Caco-2 (cell line): Measurements from ENCODE around the gene TICAM1. TPM values are rescaled to one million over a fixed set of nuclear protein-coding genes. Genes with fewer than 3 reads are reported as not detected.
A peak's percentile ranks its signal among the peaks of the same experiment; 100 is the strongest.

ENCODE experiments used
- BruUV-seq: library from RNA; stranded (reverse); fragments of 400-500 nt; replicated peaks from 2 replicates; lab custom pipeline; 2021; lab: Mats Ljungman, UMichigan
- CTCF ChIA-PET: fragments of 300-600 bp; sonication (Branson Sonifier 250); formaldehyde crosslinking; loops from one replicate; lab custom pipeline; 2022; ENCODE audit warnings: antibody characterized with exemption; lab: Charles Lee
- POLR2A ChIA-PET: fragments of 300-600 bp; sonication (Branson Sonifier 250); formaldehyde crosslinking; loops from one replicate; lab custom pipeline; 2022; ENCODE audit warnings: antibody characterized with exemption; lab: Charles Lee
- DNase-seq, 2 experiments: peaks; one replicate each; pipeline versions ENCODE4 v3.0.0 to v3.0.0-alpha.2; 2020 to 2022
- H3K27me3 ChIP-seq: replicated peaks from 2 replicates; pipeline ENCODE4 v1.6.0; 2011; ENCODE audit warnings: low read length; ENCODE audit not compliant: control insufficient read depth, insufficient read depth
- H3K36me3 ChIP-seq: 2 replicates; pipeline ENCODE4 v1.5.1; 2011; ENCODE audit warnings: low read length; ENCODE audit not compliant: control insufficient read depth, insufficient read depth
- H3K4me1 ChIP-seq: fragments of 250-450 bp; sonication (Bioruptor Pico); 2 replicates; pipeline ENCODE4 v1.5.1; 2020; ENCODE audit warnings: mild to moderate bottlenecking
- H3K4me3 ChIP-seq: 2 replicates; pipeline ENCODE4 v1.5.1; 2011; ENCODE audit warnings: low read depth, mild to moderate bottlenecking, control low read depth, low read length
- H3K9me3 ChIP-seq: fragments of 250-450 bp; sonication (Bioruptor Pico); 2 replicates; pipeline ENCODE4 v1.5.1; 2020; ENCODE audit warnings: mild to moderate bottlenecking, moderate library complexity
- H3K27ac Mint-ChIP-seq: one replicate; pipeline ENCODE4 v1.8.0; 2022; ENCODE audit warnings: mixed read lengths; ENCODE audit not compliant: unreplicated experiment
- H3K27me3 Mint-ChIP-seq: one replicate; pipeline ENCODE4 v1.8.0; 2022; ENCODE audit warnings: mixed read lengths; ENCODE audit not compliant: insufficient read depth, unreplicated experiment
- H3K36me3 Mint-ChIP-seq: one replicate; pipeline ENCODE4 v1.8.0; 2022; ENCODE audit warnings: mild to moderate bottlenecking, mixed read lengths; ENCODE audit not compliant: insufficient read depth, unreplicated experiment
- H3K4me1 Mint-ChIP-seq: one replicate; pipeline ENCODE4 v1.8.0; 2022; ENCODE audit warnings: low read depth, mixed read lengths; ENCODE audit not compliant: unreplicated experiment
- H3K4me3 Mint-ChIP-seq: one replicate; pipeline ENCODE4 v1.8.0; 2022; ENCODE audit warnings: mild to moderate bottlenecking, moderate library complexity, mixed read lengths; ENCODE audit not compliant: unreplicated experiment
- H3K9me3 Mint-ChIP-seq: one replicate; pipeline ENCODE4 v1.8.0; 2022; ENCODE audit warnings: mixed read lengths; ENCODE audit not compliant: unreplicated experiment
- intact Hi-C: fragments of 100-400 bp; cut with micrococcal nuclease; formaldehyde crosslinking; loops from one replicate; pipeline ENCODE4 v1.10.0; 2022; ENCODE audit not compliant: unreplicated experiment
- total RNA-seq: library from RNA; stranded (reverse); gene quantifications from 2 replicates; pipeline ENCODE4 v1.2.3, GENCODE V29; 2022
- TF ChIP-seq, protein P1 (sequence below), 2 experiments: fragments of 200-600 bp in 1 of 2; IDR thresholded peaks; 1 replicate in 1 of 2; 2 replicates in 1 of 2; pipeline versions ENCODE4 v1.5.1 to v1.8.0; 2011 to 2022; ENCODE audit warnings: antibody characterized with exemption in 1 of 2, control low read depth in 1 of 2, inconsistent platforms in 1 of 2, low read depth in 1 of 2, low read length in 1 of 2, mild to moderate bottlenecking in 1 of 2, moderate library complexity in 1 of 2; ENCODE audit not compliant: insufficient read depth in 1 of 2, severe bottlenecking in 1 of 2, unreplicated experiment in 1 of 2

The TICAM1 gene
- total RNA-seq, 1 experiment from 2014 or later: 6.0 TPM

DNA sequence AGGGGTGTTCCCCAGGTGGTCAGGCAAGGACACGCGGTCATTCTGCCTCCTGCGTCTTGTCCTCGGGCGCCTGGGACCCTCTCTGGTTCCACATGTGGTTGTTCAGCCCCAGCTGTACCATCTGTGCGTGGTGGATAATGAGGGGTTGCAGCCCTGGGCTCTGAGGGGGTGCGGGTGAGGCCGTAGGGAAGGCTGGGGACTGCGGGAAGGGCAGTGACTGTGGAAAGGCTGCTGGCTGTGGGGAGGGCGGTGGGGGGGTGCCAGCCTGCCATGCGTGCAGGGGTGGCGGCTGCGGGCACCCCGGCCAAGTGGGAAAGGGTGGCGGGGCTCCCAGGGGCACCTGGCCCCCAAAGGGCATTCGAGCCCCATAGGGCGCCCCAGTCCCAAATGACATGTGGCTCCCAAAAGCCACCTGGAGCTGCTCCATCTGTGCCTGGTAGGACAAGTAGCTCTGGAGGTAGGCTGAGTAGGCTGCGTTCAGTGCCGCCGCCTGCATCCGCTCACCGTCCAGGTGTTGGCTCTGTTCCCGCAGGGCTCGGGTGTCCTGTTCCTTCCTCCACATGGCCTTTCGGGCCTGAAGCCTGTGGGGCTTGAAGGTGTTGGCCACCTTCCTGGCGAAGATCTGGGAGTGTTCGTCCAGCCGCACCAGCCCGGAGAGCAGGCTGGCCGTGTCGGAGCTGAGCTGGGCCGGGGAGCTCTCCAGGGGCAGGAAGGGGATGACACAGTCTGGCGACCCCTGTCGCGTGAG, 15.1 kb downstream of the TICAM1 start:
- Mint-ChIP-seq H3K4me1 (peaks cover 9% of the 10 kb centered on the region), H3K27ac (no peak overlapping the region), H3K4me3 (no peak overlapping the region), H3K9me3 (peaks cover 11% of the 10 kb centered on the region), H3K36me3 (peaks cover 19% of the 10 kb centered on the region), H3K27me3 (no peaks in the 10 kb centered on the region)
- Histone ChIP-seq H3K4me3 (no peak overlapping the region), H3K36me3 (no peaks in the 10 kb centered on the region; the same call in 1 of the 2 replicates), H3K27me3 (no peaks in the 10 kb centered on the region), H3K4me1 (peaks cover 3% of the 10 kb centered on the region; the same call in 1 of the 2 replicates), H3K9me3 (no peaks in the 10 kb centered on the region)
- no peak for DNase-seq
- TF ChIP-seq, protein P1, sequence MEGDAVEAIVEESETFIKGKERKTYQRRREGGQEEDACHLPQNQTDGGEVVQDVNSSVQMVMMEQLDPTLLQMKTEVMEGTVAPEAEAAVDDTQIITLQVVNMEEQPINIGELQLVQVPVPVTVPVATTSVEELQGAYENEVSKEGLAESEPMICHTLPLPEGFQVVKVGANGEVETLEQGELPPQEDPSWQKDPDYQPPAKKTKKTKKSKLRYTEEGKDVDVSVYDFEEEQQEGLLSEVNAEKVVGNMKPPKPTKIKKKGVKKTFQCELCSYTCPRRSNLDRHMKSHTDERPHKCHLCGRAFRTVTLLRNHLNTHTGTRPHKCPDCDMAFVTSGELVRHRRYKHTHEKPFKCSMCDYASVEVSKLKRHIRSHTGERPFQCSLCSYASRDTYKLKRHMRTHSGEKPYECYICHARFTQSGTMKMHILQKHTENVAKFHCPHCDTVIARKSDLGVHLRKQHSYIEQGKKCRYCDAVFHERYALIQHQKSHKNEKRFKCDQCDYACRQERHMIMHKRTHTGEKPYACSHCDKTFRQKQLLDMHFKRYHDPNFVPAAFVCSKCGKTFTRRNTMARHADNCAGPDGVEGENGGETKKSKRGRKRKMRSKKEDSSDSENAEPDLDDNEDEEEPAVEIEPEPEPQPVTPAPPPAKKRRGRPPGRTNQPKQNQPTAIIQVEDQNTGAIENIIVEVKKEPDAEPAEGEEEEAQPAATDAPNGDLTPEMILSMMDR (IDR thresholded peaks at IDR 0.05; ENCODE audit: insufficient read depth in 1 of 2, low read depth in 1 of 2, low read length in 1 of 2, severe bottlenecking in 1 of 2, unreplicated experiment in 1 of 2): no peak
- ChIA-PET CTCF (interaction anchor here (1.2 kb wide), 1 partner anchor 25 kb away, joined by 3 read pairs; the partner anchor contains the start of gene FEM1A), POLR2A (interaction anchor here (0.5 to 0.6 kb wide), 2 partner anchors 51 to 96 kb away, joined by 3 to 7 read pairs; partner anchors contain the start of gene PLIN3)
- intact Hi-C loops: no loop called here
- TSS peak; percentile 42 for BruUV-seq

DNA sequence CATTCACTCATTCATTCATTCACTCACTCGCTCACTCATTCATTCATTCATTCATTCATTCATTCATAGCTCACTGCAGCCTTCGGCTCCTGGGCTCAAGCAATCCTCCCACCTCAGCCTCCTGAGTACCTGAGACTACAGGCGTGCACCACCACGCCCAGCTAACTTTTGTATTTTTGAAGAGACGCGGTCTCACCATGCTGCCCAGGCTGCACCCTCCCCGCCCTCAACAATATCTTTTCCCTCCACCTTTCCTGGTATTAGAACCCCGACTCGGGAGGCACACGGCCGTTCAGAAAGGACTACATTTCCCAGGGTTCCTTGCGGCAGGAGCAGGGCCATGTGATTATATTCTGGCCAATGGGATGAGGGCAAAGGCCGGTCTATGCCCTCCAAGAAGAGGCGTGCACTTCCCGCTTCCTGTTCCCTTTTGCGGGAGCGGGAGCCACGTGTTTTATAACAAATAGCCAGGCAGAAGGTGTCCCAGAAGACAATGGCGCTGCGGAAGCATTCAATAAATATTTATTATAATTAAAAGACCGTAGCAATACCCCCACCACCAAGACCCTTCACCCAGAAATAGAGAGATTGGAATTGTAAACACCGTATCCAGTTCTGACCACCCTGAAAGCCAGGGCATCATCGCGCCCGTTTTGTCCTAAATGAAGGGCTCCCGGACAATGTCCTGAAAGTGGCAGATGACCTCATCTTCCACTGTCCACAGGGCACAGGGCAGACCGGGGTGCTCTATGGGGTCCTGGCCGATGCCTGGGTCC, 15.9 kb downstream of the TICAM1 start:
- Histone ChIP-seq H3K4me3 (peak overlapping the region; percentile 44), H3K4me1 (peaks cover 3% of the 10 kb centered on the region; the same call in 1 of the 2 replicates), H3K27me3 (no peaks in the 10 kb centered on the region), H3K9me3 (no peaks in the 10 kb centered on the region), H3K36me3 (no peaks in the 10 kb centered on the region; the same call in 1 of the 2 replicates)
- H3K9me3 Mint-ChIP-seq: peaks cover 11% of the 10 kb centered on the region
- intact Hi-C loops: no loop called here
- H3K27me3 Mint-ChIP-seq: no peaks in the 10 kb centered on the region
- TF ChIP-seq, protein P1 (IDR thresholded peaks at IDR 0.05; ENCODE audit: insufficient read depth in 1 of 2, low read depth in 1 of 2, low read length in 1 of 2, severe bottlenecking in 1 of 2, unreplicated experiment in 1 of 2): no peak
- DNase-seq: peak; percentile 89 to 94
- H3K27ac Mint-ChIP-seq: peak overlapping the region; percentile 39
- ChIA-PET CTCF (no interaction called here), POLR2A (interaction anchor here (0.6 kb wide), 2 partner anchors 10 to 1875 kb away, joined by 3 to 5 read pairs; no protein-coding TSS in a partner anchor)
- peak overlapping the region; percentile 80 for H3K4me3 Mint-ChIP-seq
- H3K36me3 Mint-ChIP-seq: peaks cover 19% of the 10 kb centered on the region
- H3K4me1 Mint-ChIP-seq: peaks cover 9% of the 10 kb centered on the region
- no TSS peak for BruUV-seq
